ENCODE data around the gene HMCN1. TPM values are rescaled to one million over a fixed set of nuclear protein-coding genes. Genes with fewer than 3 reads are reported as not detected.
"Not testable (repeated sequence)": the region's sequence is repeated elsewhere in the genome, so short reads cannot be mapped to it uniquely, and the experiment has no call there.

The HMCN1 gene
- polyA plus RNA-seq, 1 of the 3 experiments (the other 2 are of a cell fraction) = 59.5 TPM

DNA sequence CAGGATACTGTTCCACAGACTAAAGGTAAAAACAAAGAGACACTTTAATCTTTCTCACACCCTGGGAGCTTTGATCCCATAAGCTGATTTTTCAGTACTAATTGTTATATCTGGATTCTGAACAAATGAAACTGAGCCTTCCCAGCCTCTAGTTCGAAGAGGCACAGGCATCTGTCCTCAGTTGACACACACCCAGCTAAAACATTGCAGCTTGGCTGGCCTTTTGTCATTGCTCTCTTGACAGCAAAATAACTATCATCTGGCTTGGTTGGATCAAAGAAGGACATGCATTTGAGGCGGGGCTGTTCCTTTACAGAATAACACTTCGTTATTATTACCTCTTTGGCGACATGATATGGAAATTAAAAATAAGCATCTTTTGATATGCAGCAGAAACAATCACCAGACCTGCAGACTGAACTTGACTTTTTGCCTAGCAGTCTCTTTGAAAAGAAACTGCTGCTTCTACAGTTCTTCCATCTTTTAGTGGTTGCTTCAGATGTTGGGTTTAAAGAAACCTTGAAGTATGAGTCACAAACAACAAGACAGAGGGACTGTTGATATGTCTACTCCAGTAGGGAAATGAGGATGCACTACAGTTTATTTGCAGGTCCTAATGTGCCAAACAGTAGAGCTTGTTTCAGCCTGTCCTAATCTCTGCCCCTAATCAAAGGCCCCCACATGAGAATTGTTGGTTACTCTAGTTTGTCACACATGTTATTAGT lies 474.4 kb downstream of the HMCN1 start (continued):
- TF ChIP-seq, protein P1, sequence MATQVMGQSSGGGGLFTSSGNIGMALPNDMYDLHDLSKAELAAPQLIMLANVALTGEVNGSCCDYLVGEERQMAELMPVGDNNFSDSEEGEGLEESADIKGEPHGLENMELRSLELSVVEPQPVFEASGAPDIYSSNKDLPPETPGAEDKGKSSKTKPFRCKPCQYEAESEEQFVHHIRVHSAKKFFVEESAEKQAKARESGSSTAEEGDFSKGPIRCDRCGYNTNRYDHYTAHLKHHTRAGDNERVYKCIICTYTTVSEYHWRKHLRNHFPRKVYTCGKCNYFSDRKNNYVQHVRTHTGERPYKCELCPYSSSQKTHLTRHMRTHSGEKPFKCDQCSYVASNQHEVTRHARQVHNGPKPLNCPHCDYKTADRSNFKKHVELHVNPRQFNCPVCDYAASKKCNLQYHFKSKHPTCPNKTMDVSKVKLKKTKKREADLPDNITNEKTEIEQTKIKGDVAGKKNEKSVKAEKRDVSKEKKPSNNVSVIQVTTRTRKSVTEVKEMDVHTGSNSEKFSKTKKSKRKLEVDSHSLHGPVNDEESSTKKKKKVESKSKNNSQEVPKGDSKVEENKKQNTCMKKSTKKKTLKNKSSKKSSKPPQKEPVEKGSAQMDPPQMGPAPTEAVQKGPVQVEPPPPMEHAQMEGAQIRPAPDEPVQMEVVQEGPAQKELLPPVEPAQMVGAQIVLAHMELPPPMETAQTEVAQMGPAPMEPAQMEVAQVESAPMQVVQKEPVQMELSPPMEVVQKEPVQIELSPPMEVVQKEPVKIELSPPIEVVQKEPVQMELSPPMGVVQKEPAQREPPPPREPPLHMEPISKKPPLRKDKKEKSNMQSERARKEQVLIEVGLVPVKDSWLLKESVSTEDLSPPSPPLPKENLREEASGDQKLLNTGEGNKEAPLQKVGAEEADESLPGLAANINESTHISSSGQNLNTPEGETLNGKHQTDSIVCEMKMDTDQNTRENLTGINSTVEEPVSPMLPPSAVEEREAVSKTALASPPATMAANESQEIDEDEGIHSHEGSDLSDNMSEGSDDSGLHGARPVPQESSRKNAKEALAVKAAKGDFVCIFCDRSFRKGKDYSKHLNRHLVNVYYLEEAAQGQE (IDR thresholded peaks at IDR 0.05; ENCODE audit: low read depth, low read length) = no peak
- TF ChIP-seq, protein P2, sequence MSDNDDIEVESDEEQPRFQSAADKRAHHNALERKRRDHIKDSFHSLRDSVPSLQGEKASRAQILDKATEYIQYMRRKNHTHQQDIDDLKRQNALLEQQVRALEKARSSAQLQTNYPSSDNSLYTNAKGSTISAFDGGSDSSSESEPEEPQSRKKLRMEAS (IDR thresholded peaks at IDR 0.05; ENCODE audit: low read depth) = no peak
- TF ChIP-seq FOSL2 (IDR thresholded peaks at IDR 0.05; ENCODE audit: borderline replicate concordance, low read depth) = no peak
- no peak for TF ChIP-seq RCOR1 (IDR thresholded peaks at IDR 0.05; ENCODE audit: low read length)
- TF ChIP-seq, protein P3, sequence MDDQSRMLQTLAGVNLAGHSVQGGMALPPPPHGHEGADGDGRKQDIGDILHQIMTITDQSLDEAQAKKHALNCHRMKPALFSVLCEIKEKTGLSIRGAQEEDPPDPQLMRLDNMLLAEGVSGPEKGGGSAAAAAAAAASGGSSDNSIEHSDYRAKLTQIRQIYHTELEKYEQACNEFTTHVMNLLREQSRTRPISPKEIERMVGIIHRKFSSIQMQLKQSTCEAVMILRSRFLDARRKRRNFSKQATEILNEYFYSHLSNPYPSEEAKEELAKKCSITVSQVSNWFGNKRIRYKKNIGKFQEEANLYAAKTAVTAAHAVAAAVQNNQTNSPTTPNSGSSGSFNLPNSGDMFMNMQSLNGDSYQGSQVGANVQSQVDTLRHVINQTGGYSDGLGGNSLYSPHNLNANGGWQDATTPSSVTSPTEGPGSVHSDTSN (IDR thresholded peaks at IDR 0.05) = no peak
- no peak for TF ChIP-seq NRF1 (IDR thresholded peaks at IDR 0.05; ENCODE audit: low read depth, low read length)

DNA sequence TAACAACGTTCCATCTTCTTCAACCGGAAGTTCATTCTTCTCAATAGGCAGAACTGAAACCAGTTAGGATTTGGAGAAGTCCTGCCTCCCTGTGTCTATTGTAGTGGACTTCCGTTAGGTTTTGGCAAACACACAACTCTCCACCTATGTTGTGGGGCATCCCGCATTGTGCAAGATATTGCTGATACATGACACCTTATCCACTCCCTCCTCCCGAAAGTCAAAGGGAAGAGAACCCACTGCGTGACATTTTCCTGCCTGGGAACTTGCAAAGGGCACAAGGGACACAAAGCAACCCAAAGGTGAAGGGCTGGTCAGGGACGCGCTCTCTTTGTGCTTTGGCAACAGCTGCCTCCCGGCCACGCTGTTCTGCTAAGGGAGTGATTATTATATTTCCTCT lies 476.1 kb downstream of the HMCN1 start:
- DNase-seq = no peak
- no peak overlapping the region for H3K4me3 ChIP-seq (ENCODE audit: low read depth in 2 of 2, low read length in 1 of 2)
- H3K4me1 ChIP-seq (ENCODE audit: control insufficient read depth in 1 of 2, insufficient read depth in 2 of 2, low read depth in 1 of 2, low read length in 1 of 2) = peaks cover 0 to 9% of the 10 kb centered on the region in 2 experiments; a peak in 3 of 4 replicates
- H3K4me2 ChIP-seq = no peak overlapping the region
- no peak overlapping the region for H3K27ac ChIP-seq (ENCODE audit: low read depth in 2 of 2, low read length in 1 of 2)
- no peaks in the 10 kb centered on the region for H3K27me3 ChIP-seq (ENCODE audit: insufficient read depth)
- H3K79me2 ChIP-seq (ENCODE audit: insufficient read depth) = no peaks in the 10 kb centered on the region
- CTCF ChIA-PET = interaction anchor here (1.6 to 1.8 kb wide), 2 partner anchors 18 to 397 kb away, joined by 3 to 8 read pairs; no protein-coding TSS in a partner anchor
- no peak for TF ChIP-seq MEF2A (IDR thresholded peaks at IDR 0.05; ENCODE audit: borderline replicate concordance, low read depth)
- TF ChIP-seq GABPA (IDR thresholded peaks at IDR 0.05; ENCODE audit: low read depth) = no peak
- TF ChIP-seq, protein P4, sequence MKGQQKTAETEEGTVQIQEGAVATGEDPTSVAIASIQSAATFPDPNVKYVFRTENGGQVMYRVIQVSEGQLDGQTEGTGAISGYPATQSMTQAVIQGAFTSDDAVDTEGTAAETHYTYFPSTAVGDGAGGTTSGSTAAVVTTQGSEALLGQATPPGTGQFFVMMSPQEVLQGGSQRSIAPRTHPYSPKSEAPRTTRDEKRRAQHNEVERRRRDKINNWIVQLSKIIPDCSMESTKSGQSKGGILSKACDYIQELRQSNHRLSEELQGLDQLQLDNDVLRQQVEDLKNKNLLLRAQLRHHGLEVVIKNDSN (IDR thresholded peaks at IDR 0.05; ENCODE audit: borderline replicate concordance, low read depth) = no peak
- no peak for TF ChIP-seq RAD21 (IDR thresholded peaks at IDR 0.05; ENCODE audit: low read length)
- TF ChIP-seq POLR2AphosphoS5 (IDR thresholded peaks at IDR 0.05; ENCODE audit: low read depth, low read length) = no peak
- no peak for TF ChIP-seq TEAD4 (IDR thresholded peaks at IDR 0.05; ENCODE audit: borderline replicate concordance, insufficient read depth)
- no peak for TF ChIP-seq EZH2phosphoT487 (IDR thresholded peaks at IDR 0.05; ENCODE audit: borderline replicate concordance, low read depth)
- TF ChIP-seq JUND (IDR thresholded peaks at IDR 0.05) = no peak
- TF ChIP-seq YY1 (IDR thresholded peaks at IDR 0.05; ENCODE audit: low read depth) = no peak
- peaks cover 4% of the 10 kb centered on the region for H3F3A ChIP-seq (replicated peaks; ENCODE audit: insufficient read depth)
- no peak overlapping the region for H2AFZ ChIP-seq (ENCODE audit: low read depth)
- H4K20me1 ChIP-seq (ENCODE audit: insufficient read depth) = no peaks in the 10 kb centered on the region
- POLR2A ChIA-PET = no interaction called here
- no peaks in the 10 kb centered on the region for H3K9me3 ChIP-seq
- WGBS (ENCODE audit: low lambda C conversion rate) = 90% methylated on average over 10 of the region's 10 CpGs
- no peak overlapping the region for H3K9ac ChIP-seq
- no peaks in the 10 kb centered on the region for H3K9me2 ChIP-seq
- H3K36me3 ChIP-seq (replicated peaks in 1 of 2; ENCODE audit: control insufficient read depth in 1 of 2, insufficient read depth in 2 of 2, low read length in 1 of 2) = no peaks in the 10 kb centered on the region

DNA sequence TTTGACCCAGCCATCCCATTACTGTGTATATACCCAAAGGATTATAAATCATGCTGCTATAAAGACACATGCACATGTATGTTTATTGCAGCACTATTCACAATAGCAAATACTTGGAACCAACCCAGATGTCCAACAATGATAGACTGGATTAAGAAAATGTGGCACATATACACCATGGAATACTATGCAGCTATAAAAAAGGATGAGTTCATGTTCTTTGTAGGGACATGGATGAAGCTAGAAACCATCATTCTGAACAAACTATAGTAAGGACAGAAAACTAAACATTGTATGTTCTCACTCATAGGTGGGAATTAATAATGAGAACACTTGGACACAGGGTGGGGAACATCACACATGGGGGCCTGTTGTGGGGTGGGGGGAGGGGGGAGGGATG lies 477.4 kb downstream of the HMCN1 start:
- H4K20me1 ChIP-seq (ENCODE audit: insufficient read depth); H3K27ac ChIP-seq (ENCODE audit: low read depth in 2 of 2, low read length in 1 of 2); H3K4me3 ChIP-seq (ENCODE audit: low read depth in 2 of 2, low read length in 1 of 2); H3K4me2 ChIP-seq; H3F3A ChIP-seq (replicated peaks; ENCODE audit: insufficient read depth); POLR2A ChIA-PET; H3K9ac ChIP-seq; H2AFZ ChIP-seq (ENCODE audit: low read depth); DNase-seq; H3K36me3 ChIP-seq (replicated peaks in 1 of 2; ENCODE audit: control insufficient read depth in 1 of 2, insufficient read depth in 2 of 2, low read length in 1 of 2); H3K4me1 ChIP-seq (ENCODE audit: control insufficient read depth in 1 of 2, insufficient read depth in 2 of 2, low read depth in 1 of 2, low read length in 1 of 2); H3K27me3 ChIP-seq (ENCODE audit: insufficient read depth); H3K9me2 ChIP-seq; H3K9me3 ChIP-seq; H3K79me2 ChIP-seq (ENCODE audit: insufficient read depth): not testable (repeated sequence)
- CTCF ChIA-PET = interaction anchor here (1.0 to 1.8 kb wide), 2 partner anchors 12 to 399 kb away, joined by 3 to 8 read pairs; no protein-coding TSS in a partner anchor
